GM18867 (cell line): ENCODE data around the gene TAPT1.

Source experiments
- ATAC-seq: cut with Tn5 transposase; IDR thresholded peaks from one replicate; pipeline ENCODE4 v1.9.1; 2021; ENCODE audit warnings: mild to moderate bottlenecking, moderate library complexity; ENCODE audit not compliant: unreplicated experiment

Gene TAPT1

DNA sequence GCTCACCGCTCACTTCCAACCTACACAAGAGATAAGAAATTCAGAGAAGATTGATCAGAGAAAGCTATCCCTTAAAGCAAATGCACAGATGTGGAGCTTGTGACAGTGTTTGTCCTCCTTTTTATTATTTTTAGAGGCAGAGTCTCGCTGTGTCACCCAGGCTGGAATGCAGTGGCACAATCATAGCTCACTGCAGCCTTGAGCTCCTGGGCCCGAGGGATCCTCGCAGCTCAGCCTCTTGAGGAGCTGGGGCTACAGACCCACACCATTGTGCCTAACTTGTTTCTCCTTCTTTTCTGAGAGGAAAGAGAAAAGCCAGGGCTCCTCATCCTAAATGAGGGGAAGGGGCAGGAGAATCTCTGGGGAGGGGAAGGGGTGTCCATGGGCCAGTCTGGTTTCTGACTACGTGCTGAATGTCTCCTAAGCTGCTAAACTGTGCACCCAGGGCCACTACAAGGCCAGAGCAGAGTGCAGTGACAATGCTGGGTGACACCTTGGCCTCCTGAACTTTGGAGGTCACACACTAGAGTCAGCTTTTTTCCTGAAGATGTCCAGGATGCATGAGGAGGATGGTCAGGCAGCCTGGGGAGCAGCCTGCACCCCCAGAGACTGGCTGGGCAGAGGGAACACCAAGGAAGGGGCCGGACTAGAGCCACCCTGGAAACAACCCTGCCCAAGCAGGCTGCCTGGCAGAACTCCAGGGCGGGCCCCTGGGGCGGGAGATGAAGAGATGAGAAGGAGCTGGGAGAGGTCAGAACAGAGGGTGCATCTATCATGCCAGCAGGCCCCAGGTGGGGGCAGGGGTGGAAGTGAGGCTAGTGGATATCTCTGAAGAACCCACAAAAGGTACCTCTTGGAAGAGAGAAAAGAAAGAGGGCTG, 87.0 kb downstream of the TAPT1 start:
- no peak for ATAC-seq

DNA sequence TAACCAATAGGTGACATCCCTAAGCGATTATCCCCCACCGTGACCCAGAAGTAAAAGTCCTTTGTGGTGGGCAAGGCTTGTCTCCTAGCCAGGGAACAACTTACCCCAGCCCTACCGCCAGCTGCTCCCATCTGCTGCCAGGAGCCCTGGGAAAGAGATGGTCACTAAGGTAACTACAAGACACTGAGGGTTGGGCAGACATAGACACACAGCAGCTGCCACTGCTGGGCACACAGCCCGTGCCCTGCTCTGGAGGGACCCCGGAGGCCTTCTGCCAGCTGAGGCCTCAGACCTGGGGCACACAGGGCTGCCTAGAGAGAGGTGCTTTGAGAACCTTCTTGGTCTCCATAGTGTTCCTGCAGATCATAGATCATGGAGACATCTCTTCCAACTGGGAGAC, 89.4 kb downstream of the TAPT1 start:
- no peak for ATAC-seq

DNA sequence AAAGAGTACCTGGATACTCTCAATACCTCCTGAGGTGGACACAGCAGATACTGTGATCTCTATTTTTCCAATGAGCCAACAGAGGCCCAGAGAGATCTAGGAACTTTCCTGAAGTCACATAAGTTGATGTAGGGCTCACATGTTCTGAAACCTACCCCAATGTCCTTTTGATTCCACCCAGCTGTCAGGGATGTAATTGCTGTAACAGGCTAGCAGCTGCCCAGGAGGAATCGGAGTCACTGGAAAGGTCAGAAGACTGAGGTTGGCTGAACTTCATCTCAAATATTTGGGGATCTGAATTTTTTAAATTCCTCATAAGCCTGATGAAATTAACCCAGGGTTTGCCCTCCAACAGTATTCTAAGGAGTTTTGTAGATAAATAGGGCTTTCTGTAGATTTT, 90.0 kb downstream of the TAPT1 start:
- ATAC-seq = no peak

DNA sequence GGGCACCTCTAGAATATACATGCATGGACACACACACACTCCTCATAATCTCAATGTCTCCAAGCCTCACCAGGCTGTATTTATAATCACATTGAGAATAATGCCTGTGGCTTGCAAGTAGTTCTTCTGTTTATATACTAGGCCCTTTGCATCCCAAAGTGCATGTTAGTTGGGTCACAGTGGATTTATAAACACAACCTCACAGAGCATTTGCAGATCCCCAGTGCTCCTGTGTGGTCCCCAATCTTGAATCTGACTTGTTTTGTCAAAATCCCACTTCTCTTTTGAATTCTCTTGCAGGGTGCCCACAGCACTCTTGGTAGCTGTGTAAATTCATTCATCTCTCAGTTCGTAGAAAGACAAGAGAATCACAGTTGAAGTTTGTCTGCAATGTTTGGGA, 92.9 kb downstream of the TAPT1 start:
- no peak for ATAC-seq

DNA sequence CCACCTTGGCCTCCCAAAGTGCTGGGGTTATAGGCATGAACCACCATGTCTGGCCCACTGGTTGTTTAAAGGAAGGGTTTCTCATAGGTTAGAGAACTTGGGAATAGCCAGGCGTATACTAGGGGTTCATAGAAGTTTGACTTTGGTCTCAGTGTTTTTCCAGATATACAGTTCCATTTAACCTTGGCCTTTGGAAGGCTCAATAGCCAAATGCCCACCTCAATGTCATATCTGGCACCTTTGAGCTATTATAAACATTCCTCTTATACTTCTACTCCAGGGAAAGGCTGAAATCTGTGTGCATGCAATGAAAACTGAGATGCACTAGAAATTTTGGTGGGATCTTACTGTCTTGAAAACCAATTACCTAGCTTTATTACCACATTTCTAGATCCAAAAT, 95.0 kb downstream of the TAPT1 start:
- ATAC-seq = no peak

DNA sequence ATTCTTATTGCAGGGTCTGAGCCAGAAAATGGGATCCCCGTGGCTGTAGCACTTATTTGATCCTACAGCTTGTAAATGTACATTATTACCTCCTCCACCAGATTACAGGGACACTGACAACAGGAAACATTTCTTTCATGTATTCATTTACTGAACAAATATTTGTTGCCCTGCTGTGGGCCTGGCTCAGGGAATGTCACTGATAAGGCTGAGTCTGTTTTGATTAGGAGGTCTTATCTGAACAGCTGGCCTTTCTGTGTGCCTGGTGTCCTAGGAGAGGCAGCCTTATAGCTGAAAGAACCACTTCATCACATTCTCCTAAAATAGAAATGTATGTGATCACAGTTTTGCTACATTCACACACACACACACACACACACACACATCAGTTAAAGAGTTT, 96.9 kb downstream of the TAPT1 start:
- no peak for ATAC-seq

DNA sequence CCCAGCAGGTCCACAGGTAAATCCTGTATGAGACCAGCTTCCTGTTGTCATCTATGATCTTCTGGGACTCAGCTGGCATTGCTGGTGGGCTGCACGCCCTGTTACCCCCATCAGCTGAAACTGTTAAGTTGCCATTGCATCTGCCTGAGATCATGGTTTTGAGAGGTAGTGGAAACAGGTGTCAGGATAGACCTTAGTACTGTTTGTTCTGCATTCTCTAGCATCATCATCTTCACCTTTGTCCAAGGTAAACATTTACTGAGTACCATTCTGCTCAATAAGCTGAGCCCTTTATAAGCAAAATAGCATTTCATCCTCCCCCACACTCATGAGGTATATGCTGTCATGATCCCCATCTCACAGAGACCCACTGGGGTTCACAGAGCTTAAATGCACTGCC, 99.6 kb downstream of the TAPT1 start:
- ATAC-seq = no peak

DNA sequence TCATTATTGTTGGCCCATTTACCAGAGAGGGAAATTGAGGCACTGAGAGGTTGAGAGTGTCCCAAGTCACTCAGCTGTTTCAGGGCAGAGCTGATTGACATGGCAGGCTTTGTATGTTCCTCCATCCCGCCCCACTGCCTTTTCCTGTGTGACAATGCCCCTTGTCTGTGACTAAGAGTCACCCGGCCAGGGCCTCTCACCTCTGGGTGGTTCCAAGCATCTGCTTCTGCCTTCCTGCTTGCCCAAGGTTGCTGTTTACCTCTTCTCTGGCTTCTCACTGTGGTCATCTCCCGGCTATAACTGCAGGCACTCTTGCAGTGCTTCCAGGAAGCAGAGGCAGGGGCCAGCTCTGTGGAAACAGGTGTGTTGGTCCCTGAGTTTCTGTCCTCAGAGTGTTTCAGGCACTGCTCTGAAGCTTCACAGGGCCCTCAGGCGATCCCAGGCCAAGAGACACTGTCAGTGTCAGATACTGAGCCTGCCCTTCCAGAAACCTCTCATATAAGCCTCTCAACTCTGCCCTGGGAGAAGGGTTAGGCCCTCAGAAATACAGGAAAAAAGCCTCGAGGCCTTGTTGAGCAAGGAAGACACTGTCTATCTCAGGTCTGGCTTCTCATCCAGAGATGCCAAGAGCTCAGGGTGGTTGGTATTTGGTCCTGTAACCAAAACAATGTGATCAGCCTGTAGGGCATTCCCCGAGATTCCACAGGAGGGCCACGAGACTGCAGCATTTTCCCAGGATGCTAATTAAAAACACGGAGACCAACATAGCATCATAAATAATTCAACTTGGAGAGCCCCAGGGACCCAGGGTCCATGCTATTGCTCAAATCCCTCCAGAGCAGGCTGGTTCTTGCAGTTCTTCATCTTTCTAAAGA, 100.5 kb downstream of the TAPT1 start:
- ATAC-seq = no peak

DNA sequence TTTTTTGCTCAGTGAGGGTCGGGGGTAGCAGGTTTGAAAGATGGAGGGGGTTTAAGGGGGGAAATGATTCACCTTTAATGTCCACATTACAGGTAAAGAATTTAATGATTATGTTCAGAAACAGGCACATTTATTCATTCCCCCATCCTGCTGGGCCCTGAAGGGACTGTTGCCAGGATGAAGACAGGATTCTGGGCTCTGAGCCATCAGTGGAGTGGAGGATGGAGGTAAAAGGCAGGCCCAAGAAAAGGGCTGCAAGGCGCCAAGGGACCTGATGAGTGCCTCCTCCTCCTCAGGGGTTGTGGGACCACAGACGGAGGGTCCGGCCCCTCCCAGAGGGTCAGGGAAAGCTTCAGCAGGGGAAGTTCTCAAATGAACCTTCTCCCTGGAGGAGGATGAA, 102.0 kb downstream of the TAPT1 start:
- ATAC-seq = no peak

DNA sequence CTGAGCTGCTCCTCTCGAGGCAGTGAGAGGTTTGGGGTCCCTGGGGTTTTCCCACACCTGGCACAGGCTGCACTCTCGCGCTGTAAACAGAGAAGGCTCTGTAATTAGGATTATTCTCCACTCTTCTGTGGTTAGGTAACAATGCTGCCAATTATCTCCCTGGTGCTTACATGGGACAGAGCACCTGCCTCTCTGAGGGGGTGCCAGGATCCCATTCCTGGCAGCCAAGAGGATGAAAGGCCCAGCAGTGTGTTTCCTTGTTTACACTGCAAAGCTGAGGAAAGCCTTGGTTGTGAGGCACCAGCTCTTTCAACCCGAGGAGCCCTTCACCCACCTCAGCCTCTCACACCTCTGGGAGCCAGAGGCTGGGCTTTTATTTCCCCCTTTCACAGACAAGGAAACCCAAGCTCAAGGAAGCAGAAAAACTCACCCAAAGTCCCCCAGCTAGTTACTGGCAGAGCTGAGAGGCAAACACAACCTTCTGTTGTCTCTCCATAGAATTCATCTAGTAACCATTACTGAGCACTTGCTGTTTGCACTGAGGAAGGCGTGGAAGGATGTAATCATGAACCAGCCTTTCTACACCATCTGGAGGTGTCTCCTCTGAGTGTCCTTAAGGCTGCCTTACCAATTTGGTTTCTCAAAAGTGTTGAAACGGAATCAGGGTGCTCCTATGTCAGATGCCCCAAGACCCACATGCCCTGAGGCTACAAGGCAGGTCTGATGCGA, 102.8 kb downstream of the TAPT1 start:
- ATAC-seq = no peak

DNA sequence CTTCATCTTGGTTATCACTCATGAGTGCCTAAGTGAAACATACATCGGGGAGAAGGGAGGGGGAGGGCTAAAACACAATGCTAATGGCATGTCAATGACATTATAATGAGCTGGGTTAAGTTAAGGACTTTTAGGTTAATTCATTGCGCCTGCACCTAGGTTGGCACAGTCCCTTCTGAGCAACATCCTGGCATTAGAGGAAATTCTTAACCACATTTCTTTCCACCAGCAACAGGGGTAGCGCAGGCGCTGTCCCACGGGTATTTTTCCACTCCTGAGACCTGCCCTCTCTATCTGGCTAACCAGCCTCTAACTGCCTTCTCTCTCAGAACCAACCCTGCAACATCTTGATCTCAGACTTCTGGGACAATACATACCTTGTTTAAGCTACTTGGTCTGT, 103.5 kb downstream of the TAPT1 start:
- no peak for ATAC-seq

DNA sequence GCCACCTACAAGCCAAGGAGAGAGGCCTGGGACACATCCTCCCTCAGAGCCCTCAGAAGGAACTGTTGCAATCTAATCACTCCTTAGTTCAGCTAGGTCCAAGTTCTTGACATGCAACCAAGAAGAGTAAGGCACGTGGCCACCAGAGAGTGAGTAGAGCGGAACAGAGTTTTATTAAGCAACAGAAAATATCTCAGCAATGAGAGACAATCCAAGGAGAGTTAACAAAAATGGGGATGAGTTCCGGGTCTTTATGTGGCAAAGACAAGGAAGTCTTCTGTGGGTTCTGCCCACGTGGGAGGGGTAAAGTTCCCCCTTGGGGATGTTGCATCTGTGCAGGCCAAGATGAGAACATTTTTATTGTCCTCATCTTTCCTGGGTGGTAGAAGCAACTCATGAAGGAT, 104.0 kb downstream of the TAPT1 start:
- ATAC-seq = no peak

DNA sequence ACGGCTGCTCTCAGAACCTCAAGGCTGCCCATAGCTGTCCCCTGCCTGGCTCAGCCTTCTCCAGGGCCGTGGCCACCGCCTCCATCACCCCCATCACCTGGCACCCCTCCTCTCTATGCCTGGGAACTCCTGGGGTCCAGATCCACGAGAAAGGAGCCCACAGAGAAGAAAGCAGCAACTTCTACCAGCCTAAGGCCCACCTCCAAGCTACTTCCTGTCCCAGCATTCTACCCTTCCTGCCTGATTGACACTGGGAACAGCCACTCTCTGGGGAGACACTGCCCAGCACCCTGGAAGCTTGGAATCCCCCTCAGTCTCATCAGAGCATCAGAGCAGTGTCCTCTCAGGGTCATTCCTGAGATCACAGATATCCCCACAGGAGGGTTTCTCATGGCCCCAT, 105.6 kb downstream of the TAPT1 start:
- ATAC-seq = no peak

DNA sequence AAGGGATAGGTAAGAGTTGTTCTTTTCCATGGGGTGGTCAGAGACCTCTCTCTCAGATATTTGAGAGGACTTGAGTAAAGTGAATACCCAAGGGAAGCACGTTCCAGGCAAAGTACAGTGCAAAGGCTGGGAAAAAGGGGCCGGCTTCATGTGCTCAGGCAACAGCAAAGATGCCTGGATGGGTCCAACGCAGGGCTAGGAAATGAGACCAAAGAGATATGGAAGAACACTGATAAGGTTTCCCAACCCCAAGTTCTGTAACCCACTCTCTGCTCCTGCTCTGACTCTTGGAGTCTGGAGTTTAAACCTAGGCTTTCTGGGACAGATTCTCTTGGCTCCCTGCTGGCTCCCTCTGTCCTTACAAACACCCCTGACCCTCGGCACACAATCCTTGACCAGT, 106.3 kb downstream of the TAPT1 start:
- ATAC-seq = no peak

DNA sequence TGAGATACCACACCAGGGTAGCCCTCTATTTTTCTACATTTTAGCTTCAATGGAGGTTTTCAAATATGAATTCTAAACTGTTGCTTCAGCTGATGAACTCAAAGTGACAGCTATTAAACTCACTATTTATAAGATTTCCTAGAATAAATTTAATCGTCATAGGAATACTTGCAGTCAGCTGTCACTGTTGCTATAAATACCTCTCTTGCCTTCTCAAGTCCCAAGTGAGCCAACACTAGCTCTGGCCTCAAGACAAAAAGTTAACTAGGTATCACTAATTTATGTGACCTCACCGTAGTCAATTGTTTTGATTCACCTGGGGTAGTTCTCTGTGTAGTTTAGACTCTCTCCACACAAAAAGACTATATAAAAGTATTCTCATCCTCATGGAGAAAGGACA, 108.2 kb downstream of the TAPT1 start:
- no peak for ATAC-seq

DNA sequence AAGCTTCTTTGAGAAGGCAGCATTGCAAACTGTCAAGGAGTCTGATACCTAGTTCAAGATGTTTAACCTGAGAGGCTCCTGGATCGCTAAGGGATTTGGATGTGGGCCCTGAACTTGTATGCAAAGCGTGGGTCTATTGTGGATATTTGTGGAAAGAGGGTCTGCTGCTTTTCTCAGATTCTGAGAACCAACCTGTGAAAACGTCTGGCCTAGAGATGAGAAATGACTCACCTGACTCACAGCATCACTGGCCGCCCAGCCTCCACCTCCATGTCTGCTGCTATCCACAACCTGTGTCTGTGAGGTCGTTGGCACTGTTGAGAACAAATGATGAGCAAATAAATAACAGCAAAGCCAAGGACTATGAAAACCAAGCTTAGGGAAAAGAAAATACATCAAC, 109.1 kb downstream of the TAPT1 start:
- ATAC-seq = no peak

DNA sequence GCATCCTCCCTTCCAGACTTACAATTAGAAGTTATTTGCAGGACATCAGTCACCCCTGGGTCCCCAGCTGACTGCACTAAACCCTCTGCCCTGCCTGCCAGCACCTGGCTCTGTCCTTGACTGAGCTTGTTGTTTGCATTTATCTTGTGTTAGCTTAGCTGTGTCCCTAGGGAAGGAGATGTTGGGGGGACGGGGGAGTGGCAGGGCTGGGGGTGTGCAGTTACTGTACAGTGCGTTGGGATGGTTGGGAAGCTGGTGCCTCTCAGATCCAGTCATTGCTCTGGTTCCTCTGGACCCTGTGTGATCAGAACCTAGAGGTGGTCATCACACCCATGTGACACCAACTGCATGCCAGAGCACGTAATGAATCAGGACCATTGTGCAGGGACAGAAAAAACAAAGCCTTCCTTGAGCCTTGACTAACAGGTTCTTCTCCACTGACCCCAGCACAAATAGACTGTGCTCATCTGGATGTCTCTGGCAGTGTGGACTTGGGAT, 109.7 kb downstream of the TAPT1 start:
- ATAC-seq = no peak

DNA sequence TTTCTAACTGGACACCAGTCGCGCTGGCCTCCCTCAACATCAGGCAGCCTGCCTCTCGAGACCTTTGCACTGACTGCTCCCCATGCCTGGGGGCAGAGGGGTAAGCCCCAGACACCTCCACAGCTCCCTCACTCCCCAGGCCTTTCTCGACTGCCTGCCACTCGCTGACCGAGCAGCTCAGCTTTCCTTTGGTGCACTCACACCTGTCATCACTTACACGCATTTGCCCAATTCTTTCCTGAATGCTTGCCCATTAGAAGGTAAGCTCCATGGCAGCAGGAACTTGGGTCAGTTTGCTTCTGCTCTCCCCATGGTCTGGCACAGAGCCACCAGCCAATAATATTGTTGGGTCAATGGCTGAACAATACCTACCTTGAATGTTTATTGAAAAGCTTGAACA, 110.3 kb downstream of the TAPT1 start:
- no peak for ATAC-seq

DNA sequence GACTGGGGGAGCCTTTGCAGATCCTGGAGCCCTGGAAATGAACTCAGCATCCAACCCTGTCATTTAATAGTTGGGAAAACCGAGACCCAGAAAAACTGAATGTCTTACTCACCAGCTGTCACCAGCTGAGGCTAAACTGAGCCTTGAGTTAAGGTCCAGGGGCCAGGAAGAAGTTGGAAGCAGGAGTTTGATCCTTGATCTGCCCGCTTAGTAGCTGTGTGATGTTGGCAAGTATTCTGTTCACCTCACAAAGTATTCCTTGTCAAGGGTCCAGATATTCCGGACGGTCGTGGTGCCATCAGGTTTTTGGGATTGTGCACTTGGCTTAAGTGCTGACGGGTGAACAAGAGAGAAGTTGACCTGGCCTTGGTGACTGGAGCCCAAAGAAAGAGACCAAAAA, 111.7 kb downstream of the TAPT1 start:
- no peak for ATAC-seq

DNA sequence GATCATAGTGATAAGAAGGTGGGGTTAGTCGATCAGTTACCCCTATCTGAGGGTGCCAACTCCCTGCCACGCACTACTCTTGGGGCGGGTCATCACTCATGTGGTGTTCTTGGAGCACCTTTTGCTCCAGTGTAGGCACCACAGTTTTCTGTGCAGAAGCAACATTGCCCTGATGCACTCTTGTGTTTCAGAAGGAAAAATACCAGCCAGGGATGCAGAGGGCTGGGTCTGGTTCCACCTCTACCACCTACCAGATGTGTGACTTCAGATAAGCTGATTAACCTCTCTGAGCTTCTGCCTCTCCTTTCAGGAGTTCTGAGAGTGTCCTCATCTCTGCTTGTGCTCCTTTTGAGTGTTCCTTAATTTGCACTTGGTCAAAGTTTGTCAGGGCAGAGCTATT, 112.5 kb downstream of the TAPT1 start:
- ATAC-seq = no peak

DNA sequence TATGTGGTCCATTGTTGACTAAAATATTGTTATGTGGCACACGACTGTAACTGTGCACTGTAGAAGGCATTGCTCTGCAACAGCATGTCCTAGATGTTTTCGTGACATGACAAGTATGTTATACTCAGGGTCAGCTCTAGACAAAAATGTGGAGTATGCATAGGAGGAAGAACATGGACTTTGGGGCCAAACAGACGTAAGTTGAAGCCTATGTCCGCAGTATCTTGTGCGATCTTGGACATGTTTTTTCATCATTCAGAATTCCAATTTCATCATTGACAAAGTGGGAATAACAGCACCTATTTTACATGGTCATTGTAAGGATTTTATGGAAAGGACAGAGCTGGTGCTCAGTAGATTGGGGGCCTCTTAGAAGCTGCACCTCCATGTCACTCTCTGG, 114.7 kb downstream of the TAPT1 start:
- ATAC-seq = no peak
